GM12878 (cell line): ENCODE measurements around the gene OR4D5. TPM values are rescaled to one million over a fixed set of nuclear protein-coding genes. Genes with fewer than 3 reads are reported as not detected.

Experiments used
- ATAC-seq: fragments of 200-7000 bp; cut with Tn5 transposase; 3 replicates; pipeline ENCODE4 v1.9.1; 2020; ENCODE audit warnings: mild to moderate bottlenecking, moderate library complexity
- BruUV-seq: library from RNA; stranded (reverse); fragments of 400-500 nt; replicated peaks from 2 replicates; lab custom pipeline; 2021; lab: Mats Ljungman, UMichigan
- CTCF ChIA-PET: fragments of 300-600 bp; sonication (Branson Sonifier 250); formaldehyde crosslinking; extraction: SDS; loops from one replicate; lab custom pipeline; 2021; ENCODE audit warnings: inconsistent platforms; lab: Yijun Ruan, JAX
- POLR2A ChIA-PET: fragments of 350-600 bp; formaldehyde crosslinking; extraction: SDS; loops from one replicate; lab custom pipeline; 2021; ENCODE audit warnings: inconsistent platforms; lab: Charles Lee
- RAD21 ChIA-PET: fragments of 300-600 bp; sonication (Branson Sonifier 250); formaldehyde crosslinking; loops from one replicate; lab custom pipeline; 2023; ENCODE audit warnings: antibody characterized with exemption; ENCODE audit not compliant: unreplicated experiment; lab: Charles Lee
- SMC1A ChIA-PET: fragments of 300-600 bp; sonication (Branson Sonifier 250); formaldehyde crosslinking; loops from one replicate; lab custom pipeline; 2023; ENCODE audit not compliant: unreplicated experiment, uncharacterized antibody; lab: Charles Lee
- DNase-seq: peaks from one replicate; pipeline ENCODE4 v3.0.0-alpha.2; 2011; ENCODE audit warnings: low read depth, low spot score
- FAIRE-seq: peaks from 3 replicates; lab custom pipeline; 2011; peaks lifted over from hg19 to GRCh38; lab: Jason Lieb, UNC
- H2AFZ ChIP-seq: 2 replicates; pipeline ENCODE4 v1.6.0; 2011; ENCODE audit warnings: low read depth, low read length, control low read depth; ENCODE audit not compliant: control insufficient read depth
- H3K27ac ChIP-seq: 2 replicates; pipeline ENCODE4 v1.5.1; 2011; ENCODE audit warnings: control low read depth; ENCODE audit not compliant: control insufficient read depth, insufficient read depth
- H3K27me3 ChIP-seq, 2 experiments: replicated peaks in 1 of 2; 2 replicates each; pipeline versions ENCODE4 v1.6.0 to v1.6.1; 2011; ENCODE audit warnings: low read length in 1 of 2; ENCODE audit not compliant: control insufficient read depth in 2 of 2, insufficient read depth in 2 of 2
- H3K36me3 ChIP-seq, 2 experiments: 2 replicates each; pipeline ENCODE4 v1.5.1; 2011; ENCODE audit warnings: low read length in 1 of 2; ENCODE audit not compliant: control insufficient read depth in 2 of 2, insufficient read depth in 2 of 2
- H3K4me1 ChIP-seq: 2 replicates; pipeline ENCODE4 v1.6.1; 2011; ENCODE audit warnings: mild to moderate bottlenecking, low read length, moderate library complexity, mixed read lengths; ENCODE audit not compliant: control insufficient read depth, insufficient read depth
- H3K4me2 ChIP-seq: 2 replicates; pipeline ENCODE4 v1.6.0; 2011; ENCODE audit warnings: control low read depth; ENCODE audit not compliant: control insufficient read depth, insufficient read depth
- H3K4me3 ChIP-seq: fragments of 200-600 bp; sonication (generic); 2 replicates; pipeline ENCODE4 v1.5.1; 2016
- H3K79me2 ChIP-seq: 2 replicates; pipeline ENCODE4 v1.6.0; 2011; ENCODE audit warnings: low read length; ENCODE audit not compliant: control insufficient read depth, insufficient read depth
- H3K9ac ChIP-seq: 2 replicates; pipeline ENCODE4 v1.8.0; 2011; ENCODE audit warnings: low read length, control low read depth, mixed read lengths; ENCODE audit not compliant: control insufficient read depth, insufficient read depth
- H3K9me3 ChIP-seq: replicated peaks from 3 replicates; pipeline ENCODE4 v1.5.1; 2011; ENCODE audit warnings: mild to moderate bottlenecking, low read length; ENCODE audit not compliant: control insufficient read depth, insufficient read depth
- H4K20me1 ChIP-seq: 2 replicates; pipeline ENCODE4 v1.6.0; 2011; ENCODE audit not compliant: control insufficient read depth, insufficient read depth
- CBFB ChIP-seq: IDR thresholded peaks from 2 replicates; pipeline ENCODE4 v1.6.1; 2016; ENCODE audit warnings: antibody characterized with exemption, low read depth
- CBX3 ChIP-seq: fragments of 200-600 bp; sonication (generic); IDR thresholded peaks from 2 replicates; pipeline ENCODE4 v1.6.1; 2016; ENCODE audit warnings: low read depth, borderline replicate concordance
- CEBPB ChIP-seq, 2 experiments: fragments of 150-350 bp in 1 of 2; IDR thresholded peaks; 2 replicates each; pipeline ENCODE4 v1.6.1; 2012 to 2014; ENCODE audit warnings: low read depth in 2 of 2, low read length in 2 of 2, borderline replicate concordance in 1 of 2, inconsistent platforms in 1 of 2
- DPF2 ChIP-seq: fragments of 450-650 bp; IDR thresholded peaks from 2 replicates; pipeline ENCODE4 v1.6.1; 2017; ENCODE audit warnings: mild to moderate bottlenecking
- GABPA ChIP-seq: IDR thresholded peaks from 2 replicates; pipeline ENCODE4 v1.6.1; 2014; ENCODE audit warnings: antibody characterized with exemption, low read depth, mild to moderate bottlenecking, inconsistent platforms
- HDGF ChIP-seq: fragments of 450-650 bp; IDR thresholded peaks from 2 replicates; pipeline ENCODE4 v1.6.1; 2016; ENCODE audit warnings: antibody characterized with exemption
- NFYA ChIP-seq: IDR thresholded peaks from 2 replicates; pipeline ENCODE4 v1.6.1; 2011; ENCODE audit warnings: low read depth, mild to moderate bottlenecking, low read length, improper control_type of control experiment, borderline replicate concordance
- NRF1 ChIP-seq: conservative IDR thresholded peaks from 2 replicates; pipeline ENCODE4 v1.6.1; 2011; ENCODE audit warnings: mild to moderate bottlenecking, low read depth, low read length, improper control_type of control experiment
- RCOR1 ChIP-seq: conservative IDR thresholded peaks from 2 replicates; pipeline ENCODE4 v1.6.1; 2012; ENCODE audit warnings: low read depth, low read length, improper control_type of control experiment
- SMARCA5 ChIP-seq: fragments of 450-650 bp; IDR thresholded peaks from 2 replicates; pipeline ENCODE4 v1.6.1; 2017; ENCODE audit warnings: mild to moderate bottlenecking
- SUPT20H ChIP-seq: IDR thresholded peaks from 2 replicates; pipeline ENCODE4 v1.6.1; 2011; ENCODE audit warnings: low read depth, mild to moderate bottlenecking, low read length, moderate library complexity, borderline replicate concordance; ENCODE audit not compliant: control insufficient read depth
- WRNIP1 ChIP-seq: IDR thresholded peaks from 2 replicates; pipeline ENCODE4 v1.6.1; 2011; ENCODE audit warnings: low read depth, low read length, improper control_type of control experiment, borderline replicate concordance
- YBX1 ChIP-seq: fragments of 450-650 bp; IDR thresholded peaks from 2 replicates; pipeline ENCODE4 v1.6.1; 2016; ENCODE audit warnings: antibody characterized with exemption
- WGBS: methylation state at CpG from one replicate; pipeline ENCODE4 v1.1.6; 2016; ENCODE audit warnings: low lambda C conversion rate; ENCODE audit not compliant: insufficient replicate concordance, insufficient coverage; ENCODE audit errors: missing lambda C conversion rate; 5-methylcytosine and 5-hydroxymethylcytosine counted together
- in situ Hi-C: fragments of 300-500 bp; cut with MboI; formaldehyde crosslinking; loops from 9 replicates; pipeline ENCODE4 v1.14.3; 2018; ENCODE audit warnings: mixed read lengths
- intact Hi-C: fragments of 100-400 bp; cut with micrococcal nuclease; formaldehyde crosslinking; loops from one replicate; pipeline ENCODE4 v1.14.2; 2022; ENCODE audit not compliant: unreplicated experiment
- polyA plus RNA-seq, 11 experiments: library from polyadenylated mRNA; depleted of rRNA in 4 of 11; unstranded in 6 of 11; stranded (reverse) in 5 of 11; fragments of >200 nt; fragmentation: Nextera tagmentation in 4 of 11; fragmentation: Illumina TruSeq in 1 of 11; extraction: Ambion mirVana in 4 of 11; extraction: Trizol in 1 of 11; gene quantifications; 1 replicate in 1 of 11; 2 replicates in 10 of 11; pipeline versions ENCODE4 v1.2.1 to v1.2.3, GENCODE V29; 2011 to 2016; ENCODE audit warnings: inconsistent platforms in 2 of 11, missing spikeins in 2 of 11, low read depth in 1 of 11
- total RNA-seq, 4 experiments: library from RNA; depleted of rRNA in 3 of 4; stranded (reverse); fragments of >200 nt in 3 of 4; fragmentation: Illumina TruSeq in 1 of 4; extraction: Trizol in 1 of 4; gene quantifications; 2 replicates each; pipeline versions ENCODE4 v1.2.1 to v1.2.3, GENCODE V29; 2013 to 2021
- TF ChIP-seq, protein P1 (sequence below): fragments of 450-650 bp; IDR thresholded peaks from 2 replicates; pipeline ENCODE4 v1.6.1; 2017; ENCODE audit warnings: mild to moderate bottlenecking, low read depth, inconsistent platforms; ENCODE audit not compliant: poor library complexity, severe bottlenecking
- TF ChIP-seq, protein P2 (sequence below): IDR thresholded peaks from 2 replicates; pipeline ENCODE4 v1.6.1; 2012; ENCODE audit warnings: low read depth, low read length, improper control_type of control experiment
- TF ChIP-seq, protein P3 (sequence below), 3 experiments: IDR thresholded peaks in 2 of 3; conservative IDR thresholded peaks in 1 of 3; 2 replicates each; pipeline ENCODE4 v1.5.1; 2011; ENCODE audit warnings: low read depth in 3 of 3, low read length in 3 of 3, mild to moderate bottlenecking in 3 of 3, control low read depth in 2 of 3, moderate library complexity in 2 of 3, inconsistent platforms in 1 of 3, mixed read lengths in 1 of 3; ENCODE audit not compliant: control insufficient read depth in 2 of 3, insufficient read depth in 1 of 3; ENCODE audit errors: extremely low read depth in 1 of 3
- TF ChIP-seq, protein P4 (sequence below): fragments of 450-650 bp; formaldehyde crosslinking; IDR thresholded peaks from 2 replicates; pipeline ENCODE4 v1.5.0; 2022; ENCODE audit warnings: mild to moderate bottlenecking, missing genetic modification characterization

Gene OR4D5
- total and polyA plus RNA-seq, 10 of the 15 experiments (the other 5 are each of a cell fraction or from before 2014, with no cell fraction given), result not detected

DNA sequence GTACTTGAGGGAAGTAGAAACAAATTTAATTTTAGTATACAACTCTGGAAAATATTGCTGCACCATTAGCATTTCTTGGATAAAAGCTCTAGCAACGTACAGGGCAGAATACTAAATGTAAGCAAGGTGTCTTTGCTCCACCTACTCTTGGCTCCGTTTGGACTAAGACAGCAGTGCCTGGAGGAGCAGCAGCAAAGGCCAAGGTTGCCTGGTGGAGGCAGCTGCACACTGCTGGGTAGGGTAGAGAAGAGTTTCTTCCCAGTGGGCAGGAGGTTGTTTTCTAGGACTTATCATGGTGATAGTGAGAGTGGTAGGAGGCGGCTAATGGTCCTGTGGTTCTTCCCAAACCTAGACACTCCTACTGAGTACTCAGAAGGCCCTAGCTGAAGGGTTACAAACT is 39.6 kb upstream of the OR4D5 start:
- BruUV-seq, result no TSS peak
- no peak overlapping the region for H2AFZ ChIP-seq
- peaks cover 6% of the 10 kb centered on the region; the same call in 1 of the 2 replicates for H3K4me1 ChIP-seq
- no peaks in the 10 kb centered on the region for H4K20me1 ChIP-seq
- H3K9ac ChIP-seq, result no peak overlapping the region
- SMC1A ChIA-PET, result interaction anchor here (0.5 kb wide), 1 partner anchor 8 kb away, joined by 3 read pairs; no protein-coding TSS in a partner anchor
- in situ Hi-C loops, result no loop called here
- H3K27ac ChIP-seq, result no peak overlapping the region
- no peaks in the 10 kb centered on the region for H3K27me3 ChIP-seq
- no peak for ATAC-seq
- no peaks in the 10 kb centered on the region for H3K79me2 ChIP-seq
- 40% methylated on average over 3 of the region's 3 CpGs for WGBS
- H3K9me3 ChIP-seq, result no peaks in the 10 kb centered on the region
- RAD21 ChIA-PET, result no interaction called here
- no peaks in the 10 kb centered on the region for H3K36me3 ChIP-seq
- CTCF ChIA-PET, result no interaction called here
- no peak overlapping the region for H3K4me2 ChIP-seq
- no peak for FAIRE-seq
- no peak for DNase-seq
- H3K4me3 ChIP-seq, result no peak overlapping the region
- intact Hi-C loops, result no loop called here
- POLR2A ChIA-PET, result no interaction called here
- TF ChIP-seq SUPT20H (no peak), HDGF (no peak), CBX3 (no peak), CEBPB (IDR thresholded peaks at IDR 0.05; ENCODE audit: borderline replicate concordance in 1 of 2, low read depth in 2 of 2, low read length in 2 of 2) (no peak), SMARCA5 (no peak), GABPA (no peak), WRNIP1 (no peak), NRF1 (no peak), DPF2 (no peak), NFYA (no peak), YBX1 (no peak), CBFB (no peak), RCOR1 (no peak)
- TF ChIP-seq, protein P1, sequence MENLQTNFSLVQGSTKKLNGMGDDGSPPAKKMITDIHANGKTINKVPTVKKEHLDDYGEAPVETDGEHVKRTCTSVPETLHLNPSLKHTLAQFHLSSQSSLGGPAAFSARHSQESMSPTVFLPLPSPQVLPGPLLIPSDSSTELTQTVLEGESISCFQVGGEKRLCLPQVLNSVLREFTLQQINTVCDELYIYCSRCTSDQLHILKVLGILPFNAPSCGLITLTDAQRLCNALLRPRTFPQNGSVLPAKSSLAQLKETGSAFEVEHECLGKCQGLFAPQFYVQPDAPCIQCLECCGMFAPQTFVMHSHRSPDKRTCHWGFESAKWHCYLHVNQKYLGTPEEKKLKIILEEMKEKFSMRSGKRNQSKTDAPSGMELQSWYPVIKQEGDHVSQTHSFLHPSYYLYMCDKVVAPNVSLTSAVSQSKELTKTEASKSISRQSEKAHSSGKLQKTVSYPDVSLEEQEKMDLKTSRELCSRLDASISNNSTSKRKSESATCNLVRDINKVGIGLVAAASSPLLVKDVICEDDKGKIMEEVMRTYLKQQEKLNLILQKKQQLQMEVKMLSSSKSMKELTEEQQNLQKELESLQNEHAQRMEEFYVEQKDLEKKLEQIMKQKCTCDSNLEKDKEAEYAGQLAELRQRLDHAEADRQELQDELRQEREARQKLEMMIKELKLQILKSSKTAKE, result no peak
- TF ChIP-seq, protein P2, sequence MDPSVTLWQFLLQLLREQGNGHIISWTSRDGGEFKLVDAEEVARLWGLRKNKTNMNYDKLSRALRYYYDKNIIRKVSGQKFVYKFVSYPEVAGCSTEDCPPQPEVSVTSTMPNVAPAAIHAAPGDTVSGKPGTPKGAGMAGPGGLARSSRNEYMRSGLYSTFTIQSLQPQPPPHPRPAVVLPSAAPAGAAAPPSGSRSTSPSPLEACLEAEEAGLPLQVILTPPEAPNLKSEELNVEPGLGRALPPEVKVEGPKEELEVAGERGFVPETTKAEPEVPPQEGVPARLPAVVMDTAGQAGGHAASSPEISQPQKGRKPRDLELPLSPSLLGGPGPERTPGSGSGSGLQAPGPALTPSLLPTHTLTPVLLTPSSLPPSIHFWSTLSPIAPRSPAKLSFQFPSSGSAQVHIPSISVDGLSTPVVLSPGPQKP, result no peak
- TF ChIP-seq, protein P3, sequence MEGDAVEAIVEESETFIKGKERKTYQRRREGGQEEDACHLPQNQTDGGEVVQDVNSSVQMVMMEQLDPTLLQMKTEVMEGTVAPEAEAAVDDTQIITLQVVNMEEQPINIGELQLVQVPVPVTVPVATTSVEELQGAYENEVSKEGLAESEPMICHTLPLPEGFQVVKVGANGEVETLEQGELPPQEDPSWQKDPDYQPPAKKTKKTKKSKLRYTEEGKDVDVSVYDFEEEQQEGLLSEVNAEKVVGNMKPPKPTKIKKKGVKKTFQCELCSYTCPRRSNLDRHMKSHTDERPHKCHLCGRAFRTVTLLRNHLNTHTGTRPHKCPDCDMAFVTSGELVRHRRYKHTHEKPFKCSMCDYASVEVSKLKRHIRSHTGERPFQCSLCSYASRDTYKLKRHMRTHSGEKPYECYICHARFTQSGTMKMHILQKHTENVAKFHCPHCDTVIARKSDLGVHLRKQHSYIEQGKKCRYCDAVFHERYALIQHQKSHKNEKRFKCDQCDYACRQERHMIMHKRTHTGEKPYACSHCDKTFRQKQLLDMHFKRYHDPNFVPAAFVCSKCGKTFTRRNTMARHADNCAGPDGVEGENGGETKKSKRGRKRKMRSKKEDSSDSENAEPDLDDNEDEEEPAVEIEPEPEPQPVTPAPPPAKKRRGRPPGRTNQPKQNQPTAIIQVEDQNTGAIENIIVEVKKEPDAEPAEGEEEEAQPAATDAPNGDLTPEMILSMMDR (IDR thresholded peaks at IDR 0.05 in 2 of 3, conservative IDR thresholded peaks at IDR 0.05 in 1 of 3; ENCODE audit: control insufficient read depth in 2 of 3, extremely low read depth in 1 of 3, insufficient read depth in 1 of 3, low read depth in 3 of 3, low read length in 3 of 3), result no peak
- TF ChIP-seq, protein P4, sequence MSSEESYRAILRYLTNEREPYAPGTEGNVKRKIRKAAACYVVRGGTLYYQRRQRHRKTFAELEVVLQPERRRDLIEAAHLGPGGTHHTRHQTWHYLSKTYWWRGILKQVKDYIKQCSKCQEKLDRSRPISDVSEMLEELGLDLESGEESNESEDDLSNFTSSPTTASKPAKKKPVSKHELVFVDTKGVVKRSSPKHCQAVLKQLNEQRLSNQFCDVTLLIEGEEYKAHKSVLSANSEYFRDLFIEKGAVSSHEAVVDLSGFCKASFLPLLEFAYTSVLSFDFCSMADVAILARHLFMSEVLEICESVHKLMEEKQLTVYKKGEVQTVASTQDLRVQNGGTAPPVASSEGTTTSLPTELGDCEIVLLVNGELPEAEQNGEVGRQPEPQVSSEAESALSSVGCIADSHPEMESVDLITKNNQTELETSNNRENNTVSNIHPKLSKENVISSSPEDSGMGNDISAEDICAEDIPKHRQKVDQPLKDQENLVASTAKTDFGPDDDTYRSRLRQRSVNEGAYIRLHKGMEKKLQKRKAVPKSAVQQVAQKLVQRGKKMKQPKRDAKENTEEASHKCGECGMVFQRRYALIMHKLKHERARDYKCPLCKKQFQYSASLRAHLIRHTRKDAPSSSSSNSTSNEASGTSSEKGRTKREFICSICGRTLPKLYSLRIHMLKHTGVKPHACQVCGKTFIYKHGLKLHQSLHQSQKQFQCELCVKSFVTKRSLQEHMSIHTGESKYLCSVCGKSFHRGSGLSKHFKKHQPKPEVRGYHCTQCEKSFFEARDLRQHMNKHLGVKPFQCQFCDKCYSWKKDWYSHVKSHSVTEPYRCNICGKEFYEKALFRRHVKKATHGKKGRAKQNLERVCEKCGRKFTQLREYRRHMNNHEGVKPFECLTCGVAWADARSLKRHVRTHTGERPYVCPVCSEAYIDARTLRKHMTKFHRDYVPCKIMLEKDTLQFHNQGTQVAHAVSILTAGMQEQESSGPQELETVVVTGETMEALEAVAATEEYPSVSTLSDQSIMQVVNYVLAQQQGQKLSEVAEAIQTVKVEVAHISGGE, result no peak
